H9 (cell line): ENCODE results near the gene DKKL1. TPM values are rescaled to one million over a fixed set of nuclear protein-coding genes. Genes with fewer than 3 reads are reported as not detected.

Experiments used
- DNase-seq: peaks from one replicate; pipeline ENCODE4 v3.0.0-alpha.2; 2017
- H2AFZ ChIP-seq: one replicate; pipeline ENCODE4 v1.6.1; 2013; ENCODE audit warnings: mild to moderate bottlenecking, low read length, control low read depth, moderate library complexity
- H2AK5ac ChIP-seq: 2 replicates; pipeline ENCODE4 v1.6.1; 2013; ENCODE audit warnings: low read length, control low read depth, mixed read lengths; ENCODE audit not compliant: insufficient read length
- H2BK120ac ChIP-seq: one replicate; pipeline ENCODE4 v1.6.1; 2013; ENCODE audit warnings: low read depth, mild to moderate bottlenecking, low read length, control low read depth, inconsistent platforms; ENCODE audit not compliant: poor library complexity, severe bottlenecking
- H2BK12ac ChIP-seq: 2 replicates; pipeline ENCODE4 v1.6.1; 2013; ENCODE audit warnings: low read length, control low read depth, mixed read lengths, low read depth; ENCODE audit not compliant: insufficient read length
- H2BK15ac ChIP-seq: 2 replicates; pipeline ENCODE4 v1.6.1; 2013; ENCODE audit warnings: low read depth, low read length, control low read depth
- H2BK20ac ChIP-seq: one replicate; pipeline ENCODE4 v1.6.1; 2013; ENCODE audit warnings: low read depth, mild to moderate bottlenecking, low read length, control low read depth, inconsistent platforms; ENCODE audit not compliant: poor library complexity, severe bottlenecking
- H2BK5ac ChIP-seq: 2 replicates; pipeline ENCODE4 v1.6.1; 2013; ENCODE audit warnings: low read length, control low read depth, mixed read lengths; ENCODE audit not compliant: insufficient read length
- H3K14ac ChIP-seq: 2 replicates; pipeline ENCODE4 v1.6.1; 2013; ENCODE audit warnings: low read length, control low read depth; ENCODE audit not compliant: insufficient read depth
- H3K18ac ChIP-seq: 2 replicates; pipeline ENCODE4 v1.6.1; 2013; ENCODE audit warnings: low read depth, mild to moderate bottlenecking, mixed read lengths, low read length, control low read depth; ENCODE audit not compliant: insufficient read length
- H3K23ac ChIP-seq: 2 replicates; pipeline ENCODE4 v1.6.1; 2013; ENCODE audit warnings: low read length, control low read depth, mixed read lengths, low read depth; ENCODE audit not compliant: insufficient read length
- H3K23me2 ChIP-seq: 2 replicates; pipeline ENCODE4 v1.6.1; 2013; ENCODE audit warnings: low read depth, mild to moderate bottlenecking, mixed read lengths, low read length, control low read depth; ENCODE audit not compliant: insufficient read length, poor library complexity, severe bottlenecking
- H3K27ac ChIP-seq: 2 replicates; pipeline ENCODE4 v1.5.1; 2013; ENCODE audit warnings: low read length, control low read depth, mixed read lengths, low read depth; ENCODE audit not compliant: insufficient read length
- H3K27me3 ChIP-seq: 2 replicates; pipeline ENCODE4 v1.6.1; 2013; ENCODE audit warnings: low read length, control low read depth, inconsistent platforms; ENCODE audit not compliant: insufficient read depth
- H3K4ac ChIP-seq: 2 replicates; pipeline ENCODE4 v1.6.1; 2013; ENCODE audit warnings: low read depth, mild to moderate bottlenecking, control low read depth, inconsistent platforms, low read length, moderate library complexity
- H3K4me1 ChIP-seq: 2 replicates; pipeline ENCODE4 v1.6.1; 2013; ENCODE audit warnings: low read length, control low read depth, inconsistent platforms; ENCODE audit not compliant: insufficient read depth
- H3K4me2 ChIP-seq: 2 replicates; pipeline ENCODE4 v1.6.1; 2013; ENCODE audit warnings: low read length, control low read depth, mixed read lengths; ENCODE audit not compliant: insufficient read length, insufficient read depth
- H3K56ac ChIP-seq: 2 replicates; pipeline ENCODE4 v1.6.1; 2013; ENCODE audit warnings: low read depth, mild to moderate bottlenecking, mixed read lengths, low read length, control low read depth; ENCODE audit not compliant: insufficient read length
- H3K79me1 ChIP-seq: 2 replicates; pipeline ENCODE4 v1.6.1; 2013; ENCODE audit warnings: low read depth, mild to moderate bottlenecking, moderate library complexity, low read length, control low read depth, inconsistent platforms; ENCODE audit not compliant: insufficient read depth, poor library complexity, severe bottlenecking
- H3K79me2 ChIP-seq: 2 replicates; pipeline ENCODE4 v1.6.1; 2013; ENCODE audit warnings: low read length, control low read depth, inconsistent platforms; ENCODE audit not compliant: insufficient read depth
- H3K9ac ChIP-seq: 2 replicates; pipeline ENCODE4 v1.6.1; 2013; ENCODE audit warnings: low read length, control low read depth, mixed read lengths; ENCODE audit not compliant: insufficient read length; ENCODE audit errors: extremely low read depth
- H3K9me3 ChIP-seq: one replicate; pipeline ENCODE4 v1.6.1; 2013; ENCODE audit warnings: low read depth, low read length, inconsistent platforms; ENCODE audit not compliant: control insufficient read depth
- H3T11ph ChIP-seq: one replicate; pipeline ENCODE4 v1.6.1; 2013; ENCODE audit warnings: mild to moderate bottlenecking, low read length, control low read depth, inconsistent platforms
- H4K20me1 ChIP-seq: one replicate; pipeline ENCODE4 v1.6.1; 2013; ENCODE audit not compliant: control insufficient read depth, insufficient read length, insufficient read depth
- H4K5ac ChIP-seq: 2 replicates; pipeline ENCODE4 v1.6.1; 2013; ENCODE audit warnings: low read depth, mild to moderate bottlenecking, mixed read lengths, low read length, control low read depth; ENCODE audit not compliant: insufficient read length
- H4K8ac ChIP-seq: replicated peaks from 2 replicates; pipeline ENCODE4 v1.6.1; 2013; ENCODE audit warnings: low read length, control low read depth, mixed read lengths, low read depth; ENCODE audit not compliant: insufficient read length
- H4K91ac ChIP-seq: 2 replicates; pipeline ENCODE4 v1.6.1; 2013; ENCODE audit warnings: low read depth, mild to moderate bottlenecking, moderate library complexity, mixed read lengths, low read length, control low read depth; ENCODE audit not compliant: insufficient read length
- H3K27ac Mint-ChIP-seq, 3 experiments: 2 replicates in 2 of 3; 3 replicates in 1 of 3; pipeline ENCODE4 v1.8.0; 2020 to 2021; ENCODE audit warnings: mixed read lengths in 3 of 3, mild to moderate bottlenecking in 1 of 3, moderate library complexity in 1 of 3
- H3K27me3 Mint-ChIP-seq: 2 replicates; pipeline ENCODE4 v1.8.0; 2021; ENCODE audit warnings: low read depth, mild to moderate bottlenecking, moderate library complexity, mixed read lengths
- H3K36me3 Mint-ChIP-seq, 3 experiments: 2 replicates in 2 of 3; 3 replicates in 1 of 3; pipeline ENCODE4 v1.8.0; 2020 to 2021; ENCODE audit warnings: low read depth in 3 of 3, mixed read lengths in 3 of 3; ENCODE audit not compliant: insufficient read depth in 1 of 3
- H3K4me1 Mint-ChIP-seq, 2 experiments: 2 replicates each; pipeline ENCODE4 v1.8.0; 2020; ENCODE audit warnings: mixed read lengths in 2 of 2
- H3K4me3 Mint-ChIP-seq, 2 experiments: 2 replicates in 1 of 2; 3 replicates in 1 of 2; pipeline ENCODE4 v1.8.0; 2020 to 2021; ENCODE audit warnings: mild to moderate bottlenecking in 2 of 2, mixed read lengths in 2 of 2, moderate library complexity in 1 of 2
- H3K9me3 Mint-ChIP-seq, 2 experiments: 2 replicates in 1 of 2; 3 replicates in 1 of 2; pipeline ENCODE4 v1.8.0; 2020; ENCODE audit warnings: mild to moderate bottlenecking in 2 of 2, mixed read lengths in 2 of 2, moderate library complexity in 1 of 2
- CTCF ChIP-seq: fragments of 200-600 bp; sonication (generic); conservative IDR thresholded peaks from 3 replicates; pipeline ENCODE4 v1.8.0; 2021; ENCODE audit warnings: antibody characterized with exemption, mild to moderate bottlenecking
- WGBS: extraction: QIAGEN DNeasy Blood & Tissue Kit; methylation state at CpG from one replicate; pipeline ENCODE4 v1.1.7; 2013; ENCODE audit warnings: missing lambda C conversion rate, low lambda C conversion rate, mixed read lengths; ENCODE audit not compliant: insufficient read length; ENCODE audit errors: extremely low coverage; 5-methylcytosine and 5-hydroxymethylcytosine counted together
- total RNA-seq: library from RNA; stranded (reverse); gene quantifications from 2 replicates; pipeline ENCODE4 v1.2.1, GENCODE V29; 2021

The DKKL1 gene
- total RNA-seq, 1 experiment from 2014 or later = 3.5 TPM

DNA sequence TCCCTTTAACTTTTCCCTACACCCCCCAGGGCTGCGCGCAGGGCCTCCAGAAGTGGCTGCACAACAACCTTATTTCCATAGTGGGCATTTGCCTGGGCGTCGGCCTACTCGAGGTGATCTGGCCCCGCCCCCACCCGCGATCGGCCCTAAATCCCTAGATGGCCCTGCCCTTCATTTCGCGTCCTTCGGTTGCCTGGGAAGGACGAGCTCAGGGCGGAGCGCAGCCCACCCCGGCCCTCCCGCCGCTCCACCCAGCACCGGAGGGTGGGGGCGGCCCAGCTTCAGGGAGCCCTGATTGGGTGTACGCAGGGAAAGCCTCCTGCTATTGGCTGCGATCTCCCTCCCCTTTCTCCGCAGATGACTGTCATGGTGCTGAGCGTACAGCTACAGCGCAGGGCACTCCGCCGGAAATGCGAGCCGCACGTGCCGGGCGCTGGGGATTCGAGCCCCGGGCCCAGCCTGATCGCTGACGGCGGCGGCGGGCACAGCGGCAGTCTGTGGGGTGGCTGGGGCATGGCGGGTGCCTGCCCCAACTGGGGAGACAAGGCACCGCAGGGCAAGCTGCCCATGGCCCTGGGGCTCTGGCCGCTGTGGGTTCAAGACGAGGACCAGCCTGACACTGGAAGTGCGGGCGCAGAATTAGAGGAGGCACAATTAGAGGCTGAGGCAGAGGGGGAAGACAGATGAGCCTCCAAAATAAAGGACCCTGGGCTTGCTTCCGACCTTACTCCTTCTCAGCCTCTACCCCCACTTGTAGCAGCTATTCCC, 24.2 kb upstream of the DKKL1 start:
- peaks cover 3% of the 10 kb centered on the region; the same call in 1 of the 2 replicates for H3K27me3 ChIP-seq
- no peak overlapping the region for H3K9ac ChIP-seq
- H3K4me1 Mint-ChIP-seq = peaks cover 20 to 36% of the 10 kb centered on the region in 2 experiments
- peaks cover 12% of the 10 kb centered on the region for H3K23me2 ChIP-seq
- no peak overlapping the region for H4K91ac ChIP-seq
- no peak overlapping the region for H3T11ph ChIP-seq
- no peak overlapping the region for H2BK15ac ChIP-seq
- WGBS = no CpG with 5 or more reads among the region's 47 CpGs
- H3K4me1 ChIP-seq = peaks cover 2% of the 10 kb centered on the region; the same call in 1 of the 2 replicates
- no peaks in the 10 kb centered on the region for H3K79me2 ChIP-seq
- H3K23ac ChIP-seq = no peak overlapping the region
- no peak overlapping the region for H4K5ac ChIP-seq
- H3K18ac ChIP-seq = peak overlapping the region; percentile 80
- no peak overlapping the region for H3K4ac ChIP-seq
- H3K9me3 ChIP-seq = no peaks in the 10 kb centered on the region
- no peak overlapping the region for H2AFZ ChIP-seq
- 0 out of 2 replicates have a peak overlapping the region, but pooled peaks have one; percentile 48 for H3K14ac ChIP-seq
- no peak for TF ChIP-seq CTCF
- H3K27ac ChIP-seq = no peak overlapping the region
- H4K20me1 ChIP-seq = no peaks in the 10 kb centered on the region
- H3K27ac Mint-ChIP-seq = peak overlapping the region in 2 of 3 experiments; percentile 86 to 97; a peak in 2 of 7 replicates
- H2BK12ac ChIP-seq = no peak overlapping the region
- no peaks in the 10 kb centered on the region for H3K79me1 ChIP-seq
- H2AK5ac ChIP-seq = no peak overlapping the region
- peaks cover 23 to 57% (median 43%) of the 10 kb centered on the region in 3 experiments for H3K36me3 Mint-ChIP-seq
- DNase-seq = peak; percentile 98
- H2BK120ac ChIP-seq = no peak overlapping the region
- no peak overlapping the region for H2BK5ac ChIP-seq
- H3K4me2 ChIP-seq = peak overlapping the region; percentile 68
- H3K4me3 Mint-ChIP-seq = peak overlapping the region; percentile 61 to 83
- H3K27me3 Mint-ChIP-seq = peaks cover 18% of the 10 kb centered on the region
- peaks cover 0 to 3% of the 10 kb centered on the region in 2 experiments; a peak in 2 of 5 replicates for H3K9me3 Mint-ChIP-seq
- no peak overlapping the region for H3K56ac ChIP-seq
- H2BK20ac ChIP-seq = no peak overlapping the region
- H4K8ac ChIP-seq = no peak overlapping the region
